Stimulated activated CD8-positive, alpha-beta memory T cell treated with anti-CD3 and anti-CD28 coated beads, Interleukin-12 subunit alpha, Interleukin-12 subunit beta, amount 100 ng/mL, for 1 hour (primary cell): Measurements from ENCODE around the gene TTN.

ENCODE experiments used
- DNase-seq: peaks from one replicate; pipeline ENCODE4 v3.0.0-alpha.2; 2020; ENCODE audit warnings: low read depth

The TTN gene

DNA sequence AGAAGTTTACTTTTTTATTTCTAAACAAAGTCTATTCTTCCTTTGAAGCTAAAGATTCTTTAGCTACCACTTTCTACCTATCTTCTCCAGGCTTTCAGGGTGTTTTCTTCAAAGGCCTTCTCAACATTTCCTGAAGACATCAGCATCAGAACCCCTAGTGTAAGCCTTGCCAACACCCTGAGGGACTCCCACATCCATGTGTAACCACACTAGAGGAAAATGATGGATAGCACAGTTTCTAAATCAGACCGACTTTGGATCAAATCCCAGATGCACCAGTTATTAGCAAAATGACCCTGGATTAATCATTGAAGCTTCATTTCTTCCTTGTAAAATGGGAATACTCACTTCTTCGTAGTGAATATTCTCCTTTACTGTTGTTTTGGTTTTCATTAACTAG lies 4.7 kb upstream of the TTN start:
- DNase-seq, result no peak

DNA sequence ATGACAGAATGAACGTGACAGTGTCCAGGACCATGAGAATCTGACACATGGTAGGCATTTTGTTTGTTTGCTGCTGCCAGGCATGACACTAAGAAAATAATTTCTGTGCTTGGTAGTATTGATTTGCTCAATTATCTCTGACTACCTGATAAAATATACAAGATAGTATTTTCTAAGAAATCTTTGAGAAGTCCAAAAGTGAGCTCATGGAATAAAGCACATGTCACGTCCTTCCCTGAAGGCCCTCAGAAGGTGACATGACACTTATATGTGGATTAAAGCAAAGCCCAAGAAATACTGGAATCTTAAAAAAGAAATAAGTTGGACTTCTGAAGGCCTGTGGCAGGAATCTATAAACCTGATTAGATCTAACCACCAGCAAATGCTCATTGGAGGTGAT lies 3.8 kb upstream of the TTN start:
- DNase-seq, result no peak

DNA sequence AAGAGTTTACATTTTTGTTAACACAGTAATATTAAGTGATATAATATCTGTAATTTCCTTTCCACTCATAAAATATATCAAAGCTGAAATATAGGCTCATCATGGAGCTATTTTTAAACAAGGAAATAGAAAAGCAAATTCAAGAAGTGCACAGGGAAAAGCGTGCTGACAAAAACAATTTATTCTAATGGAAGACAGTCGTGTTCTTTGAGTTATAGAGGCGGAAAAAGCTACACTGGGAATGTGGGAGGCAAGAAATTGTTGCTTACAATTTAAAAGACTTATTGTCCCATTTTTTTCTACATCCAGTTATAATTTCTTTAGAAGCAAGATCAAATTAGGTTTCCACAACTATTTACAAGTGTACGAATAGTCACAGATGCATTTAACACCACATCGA lies 3.2 kb upstream of the TTN start:
- DNase-seq, result no peak

DNA sequence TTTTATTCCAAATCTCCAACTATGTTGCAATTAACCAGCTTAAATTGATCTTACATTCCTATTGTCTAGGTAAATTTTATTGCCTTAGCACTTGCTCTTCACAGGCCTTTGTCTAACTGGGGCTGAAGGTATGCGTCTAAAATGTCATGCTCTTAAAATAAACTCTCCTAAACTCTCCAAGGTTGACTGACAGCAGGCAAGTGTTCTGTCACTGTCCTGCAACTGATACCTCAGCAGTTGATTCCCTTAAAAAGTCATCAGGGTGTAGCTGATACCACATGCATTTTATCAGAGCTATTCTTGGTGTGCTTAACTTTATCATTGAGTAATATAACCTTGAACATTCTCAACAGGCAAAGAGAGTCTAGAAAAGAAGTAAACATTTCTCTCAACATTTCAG lies 680 bp downstream of the TTN start:
- no peak for DNase-seq

DNA sequence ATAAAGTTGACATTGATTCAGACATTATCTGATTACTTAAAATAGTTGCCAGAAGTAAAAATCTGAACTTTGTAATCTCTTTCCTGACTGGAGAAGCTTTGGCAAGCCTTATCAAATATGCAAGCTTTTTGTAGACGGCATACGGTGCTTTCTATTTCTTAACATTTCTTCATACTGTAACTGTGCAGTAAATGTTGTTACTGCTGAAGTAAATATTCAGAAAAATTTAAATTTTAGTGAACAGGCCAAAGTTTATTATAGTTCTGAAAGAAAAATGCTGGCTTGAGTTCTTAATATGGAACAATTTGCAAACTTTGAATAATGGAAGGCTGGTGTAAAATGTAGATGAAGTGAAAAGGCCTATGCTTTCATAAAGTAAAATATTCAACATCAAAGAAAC lies 1.8 kb downstream of the TTN start:
- DNase-seq, result no peak

DNA sequence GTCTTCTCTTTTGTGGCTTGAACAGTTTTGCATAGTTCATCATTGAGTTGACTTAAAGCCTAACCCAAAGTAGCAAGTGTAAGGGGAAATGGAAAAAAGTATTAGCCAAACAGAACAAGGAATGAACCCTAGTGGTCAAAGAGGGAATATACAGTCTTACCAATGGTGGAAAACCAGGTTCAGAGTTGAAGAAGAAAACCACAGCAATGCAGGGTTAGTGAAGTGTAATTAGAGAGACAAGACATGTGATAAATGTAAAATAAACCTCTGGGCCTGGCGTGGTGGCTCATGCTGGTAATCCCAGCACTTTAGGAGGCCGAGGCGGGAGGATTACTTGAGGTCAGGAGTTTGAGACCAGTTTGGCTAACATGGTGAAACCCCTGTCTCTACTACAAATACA lies 2.4 kb downstream of the TTN start:
- no peak for DNase-seq

DNA sequence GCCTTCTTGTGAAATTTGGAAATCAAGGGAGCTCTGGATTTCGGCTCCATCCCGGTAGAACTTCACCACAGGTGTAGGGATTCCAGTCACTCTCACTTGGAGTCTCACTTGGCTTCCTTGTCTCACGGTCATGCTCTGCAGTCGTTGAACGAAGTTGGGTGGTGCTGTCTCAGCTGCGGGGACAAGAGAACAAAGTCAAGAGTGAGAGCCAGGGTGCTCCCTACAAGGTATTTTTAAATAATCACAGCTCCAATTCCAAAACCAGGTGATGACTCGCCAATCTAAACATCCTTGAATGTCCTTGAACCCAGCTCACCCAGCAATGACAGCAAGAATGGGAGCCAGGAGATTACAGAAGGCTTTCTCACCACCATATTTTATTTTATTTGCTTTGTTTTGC lies 6.7 kb downstream of the TTN start:
- no peak for DNase-seq

DNA sequence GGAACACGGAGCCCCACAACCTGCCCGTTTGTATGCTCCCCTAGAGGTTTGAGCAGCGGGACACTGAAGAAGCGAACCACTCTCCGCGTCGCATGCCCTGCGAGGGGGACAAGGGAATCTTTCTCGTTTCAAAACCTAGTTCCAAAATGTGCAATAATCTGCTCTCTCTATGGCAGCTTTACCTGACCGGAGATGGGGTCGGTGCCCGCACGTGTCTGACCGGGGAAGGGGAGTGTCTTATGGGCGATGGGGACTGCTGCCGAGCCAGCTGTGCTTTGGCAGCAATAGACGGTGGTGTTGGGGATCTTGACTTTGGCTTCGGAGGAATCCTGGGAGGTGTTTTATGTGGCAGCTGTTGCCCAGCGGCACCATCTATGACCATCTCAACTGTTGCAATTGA lies 7.9 kb downstream of the TTN start:
- no peak for DNase-seq

DNA sequence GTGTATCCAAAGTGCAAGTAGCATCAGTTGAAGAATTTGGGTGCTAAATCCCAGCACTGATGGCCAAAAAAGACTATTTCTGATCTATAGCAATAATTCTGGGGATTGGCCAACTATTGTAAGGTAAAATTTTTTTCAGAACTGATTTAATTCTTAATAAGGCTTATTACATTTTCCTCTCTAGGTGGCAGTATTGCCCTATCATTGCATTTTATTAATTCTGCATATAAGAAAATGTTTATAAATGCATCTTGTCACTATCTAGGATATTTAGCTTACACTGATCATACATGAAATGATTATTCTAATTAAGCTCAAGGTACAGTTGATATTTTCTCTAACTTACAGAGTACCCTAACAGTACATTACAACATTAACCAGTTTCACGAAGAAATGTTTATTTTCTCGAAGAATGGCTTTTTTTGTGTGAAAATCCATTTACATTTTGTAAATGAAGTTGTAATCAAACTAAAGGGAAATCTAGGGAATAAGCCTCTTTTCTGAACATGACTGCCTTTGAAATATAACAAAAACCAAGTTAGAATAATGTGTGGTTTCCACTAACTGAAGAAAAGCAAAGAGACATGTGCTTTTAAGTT lies 11.0 kb downstream of the TTN start:
- DNase-seq, result no peak

DNA sequence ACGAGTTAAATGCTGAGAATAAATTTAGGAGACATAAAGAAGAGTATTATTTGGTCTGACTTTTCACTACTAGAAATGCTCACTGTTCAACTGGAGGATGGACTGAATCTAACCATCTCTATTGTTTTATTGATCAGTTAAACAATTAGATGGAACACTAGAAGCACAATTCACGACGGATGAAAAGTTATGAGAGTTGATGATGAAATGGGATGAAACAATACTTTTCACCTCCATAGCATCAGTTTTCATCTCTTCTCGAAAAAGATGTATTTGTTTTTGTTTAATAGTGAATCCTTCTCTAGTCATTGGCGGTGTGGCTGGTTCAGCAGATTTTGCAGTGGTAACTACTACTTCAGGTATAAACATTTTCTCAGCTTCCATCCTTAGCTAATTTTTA lies 19.3 kb downstream of the TTN start:
- DNase-seq, result no peak

DNA sequence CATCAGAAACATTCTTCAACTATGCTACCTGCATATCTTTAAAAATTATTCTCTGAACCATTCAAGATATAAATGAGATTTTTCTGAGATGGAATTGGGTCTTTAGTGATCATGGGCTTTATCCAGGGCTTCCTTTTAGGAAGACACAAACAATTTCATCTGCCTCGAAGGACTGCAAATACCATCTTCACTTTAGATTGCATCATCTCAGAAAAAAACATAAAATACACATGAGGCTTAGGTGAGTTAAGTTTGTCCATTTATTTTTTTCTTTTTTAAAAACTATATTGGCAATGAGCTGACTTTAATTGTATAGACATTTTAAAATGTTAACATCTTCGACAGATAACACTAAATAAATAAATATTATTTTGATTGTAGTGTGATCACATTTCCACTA lies 20.1 kb downstream of the TTN start:
- no peak for DNase-seq

DNA sequence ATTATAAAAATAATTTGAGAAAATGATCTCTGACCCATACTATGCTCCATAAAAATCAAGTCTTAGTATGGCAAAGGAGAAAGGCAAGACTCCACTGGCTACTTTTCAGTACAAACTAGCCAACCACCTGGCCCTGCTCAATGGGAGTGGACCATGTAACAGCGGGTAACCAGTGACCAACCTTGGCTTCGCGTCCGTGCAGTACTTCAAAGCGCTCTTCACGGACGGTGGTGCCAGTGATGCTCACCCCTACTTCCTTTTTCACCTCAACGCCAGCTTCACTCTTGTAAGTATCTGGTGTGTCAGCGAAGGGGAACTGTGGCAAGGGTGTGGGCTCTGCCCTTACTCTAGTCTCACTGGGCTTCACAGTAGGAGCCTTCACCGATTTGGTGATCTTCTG lies 23.3 kb downstream of the TTN start:
- DNase-seq, result no peak

DNA sequence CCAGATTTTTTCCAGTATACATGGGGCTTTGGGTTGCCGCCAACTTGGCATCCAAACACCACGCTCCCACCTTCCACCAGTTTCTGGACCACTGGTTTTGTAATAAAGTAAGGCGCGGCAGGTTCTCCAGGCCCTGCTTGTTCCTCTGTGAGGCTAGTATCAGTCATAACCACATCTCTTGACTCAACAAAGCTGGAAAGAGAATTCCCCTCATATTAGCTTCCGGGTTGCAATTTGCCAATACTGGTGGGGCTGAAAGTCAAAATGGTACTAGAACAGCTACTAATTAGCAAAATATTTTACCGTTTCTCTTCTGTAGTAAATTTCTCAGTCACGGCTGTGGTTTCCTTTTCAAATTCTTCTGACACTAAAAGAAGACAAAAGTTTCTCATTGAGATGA lies 25.0 kb downstream of the TTN start:
- DNase-seq, result no peak

DNA sequence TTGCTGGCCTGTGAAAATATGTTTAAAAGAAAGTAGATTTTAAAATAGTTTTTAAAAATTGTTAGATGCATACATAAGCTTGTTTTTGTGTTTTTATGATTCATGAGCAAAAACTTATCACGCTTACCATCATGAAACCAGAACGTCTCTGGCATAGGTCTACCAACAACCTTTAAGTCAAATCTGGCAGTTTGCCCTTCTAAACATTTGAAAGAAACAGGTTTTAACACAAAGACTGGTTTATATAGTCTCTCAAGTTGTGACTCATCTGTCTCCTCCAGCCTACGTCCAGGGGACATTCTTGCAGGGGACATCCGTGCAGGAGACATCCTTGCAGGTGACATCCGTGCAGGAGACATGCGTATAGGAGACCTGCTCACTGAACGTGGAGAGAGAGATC lies 29.6 kb downstream of the TTN start:
- DNase-seq, result no peak

DNA sequence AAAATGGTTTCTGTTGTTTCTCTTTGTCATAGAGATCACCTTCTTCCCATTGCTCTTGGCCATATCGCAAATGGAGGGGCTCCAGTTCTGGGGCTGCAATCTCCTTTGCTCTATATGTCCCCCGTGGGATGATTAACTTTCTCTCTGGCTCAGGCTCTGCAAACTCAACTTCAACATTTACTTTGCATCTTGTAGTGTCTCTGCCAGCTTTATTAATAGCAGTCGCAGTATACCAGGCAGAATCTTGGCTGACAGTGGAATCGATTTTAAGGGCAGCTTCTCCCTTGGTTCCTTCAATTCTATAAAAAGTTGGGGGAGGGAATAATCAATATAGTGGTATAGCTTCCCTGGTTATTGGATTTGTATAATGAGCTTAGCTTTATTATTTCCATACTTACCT lies 30.5 kb downstream of the TTN start:
- no peak for DNase-seq

DNA sequence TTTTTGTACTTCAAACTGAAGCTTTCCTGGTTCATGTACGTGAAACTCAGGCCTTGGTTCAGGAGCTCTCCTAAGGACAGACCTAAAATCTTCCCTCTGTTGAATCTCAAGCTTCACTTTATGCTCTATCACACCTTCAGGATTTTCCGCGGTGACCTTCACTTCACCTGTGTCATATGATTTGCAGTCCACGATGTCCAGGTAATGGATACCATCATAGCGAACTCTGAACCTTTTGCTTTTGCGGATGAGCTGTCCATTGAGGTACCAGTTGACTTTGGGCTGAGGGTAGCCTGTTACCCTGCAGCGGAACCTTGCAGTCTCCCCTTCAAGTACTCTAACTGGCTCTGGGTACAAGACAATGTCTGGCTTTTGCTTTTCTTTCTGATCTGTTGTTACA lies 31.2 kb downstream of the TTN start:
- no peak for DNase-seq

DNA sequence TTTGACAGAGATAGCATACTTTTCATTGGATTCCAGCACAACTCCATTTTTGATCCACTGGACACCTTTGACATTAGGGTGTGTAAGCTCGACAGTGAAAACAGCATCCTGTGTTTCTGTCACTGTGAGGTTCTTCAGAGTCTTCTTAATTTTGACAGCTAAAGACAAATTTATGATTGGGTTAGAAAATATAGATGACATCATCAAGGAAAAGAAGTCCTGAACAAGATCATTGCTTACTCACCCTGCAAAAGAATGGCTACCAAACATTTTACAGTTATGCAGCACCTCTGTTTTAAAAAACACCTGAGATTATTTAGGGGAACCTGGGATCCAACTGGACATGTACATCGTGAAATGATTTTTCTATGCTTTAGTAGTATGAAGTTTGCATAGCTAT lies 36.7 kb downstream of the TTN start:
- DNase-seq, result no peak

DNA sequence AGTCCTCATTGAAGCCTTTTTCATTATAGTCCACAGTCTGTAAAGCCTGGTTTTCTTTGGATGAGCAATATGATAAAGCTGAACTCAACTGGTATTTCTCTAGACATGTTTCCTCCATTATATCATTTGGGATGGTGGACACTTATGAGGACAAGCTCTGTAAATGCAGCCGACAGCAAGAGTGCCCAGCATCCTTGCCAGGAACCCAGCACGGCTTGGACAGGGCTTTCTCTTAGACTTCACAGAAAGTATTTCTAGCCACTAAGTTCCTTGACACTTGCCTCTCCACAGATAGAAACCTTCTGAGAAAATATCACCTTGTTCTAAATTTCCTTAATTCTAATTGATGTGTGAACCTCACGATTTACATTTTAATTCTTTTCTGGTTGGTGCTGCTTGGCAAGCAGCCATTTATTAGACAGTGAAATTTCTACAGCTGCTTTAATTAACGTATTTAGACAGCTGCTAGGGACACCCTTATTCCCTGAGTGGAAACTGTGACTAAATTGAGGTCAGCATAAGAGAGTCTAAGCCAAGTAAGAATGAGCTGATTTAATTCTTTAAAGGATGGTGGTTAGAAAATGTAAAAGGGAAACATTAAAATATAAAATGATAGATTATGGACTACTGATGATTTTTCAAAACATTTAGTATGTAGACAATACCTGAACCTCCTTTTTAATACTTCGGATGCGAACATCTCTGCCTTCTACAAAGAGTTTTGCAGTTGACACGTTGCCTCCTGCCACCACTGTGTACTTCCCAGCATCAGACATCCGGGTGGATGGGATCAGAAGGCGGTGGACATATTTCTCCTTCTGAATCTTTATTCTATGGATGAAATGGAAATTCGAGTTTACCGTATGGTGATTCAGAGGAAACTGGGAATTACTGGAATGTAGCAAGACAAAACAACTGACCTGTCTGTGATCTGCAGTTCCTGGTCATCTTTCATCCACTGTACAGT lies 39.8 kb downstream of the TTN start:
- no peak for DNase-seq

DNA sequence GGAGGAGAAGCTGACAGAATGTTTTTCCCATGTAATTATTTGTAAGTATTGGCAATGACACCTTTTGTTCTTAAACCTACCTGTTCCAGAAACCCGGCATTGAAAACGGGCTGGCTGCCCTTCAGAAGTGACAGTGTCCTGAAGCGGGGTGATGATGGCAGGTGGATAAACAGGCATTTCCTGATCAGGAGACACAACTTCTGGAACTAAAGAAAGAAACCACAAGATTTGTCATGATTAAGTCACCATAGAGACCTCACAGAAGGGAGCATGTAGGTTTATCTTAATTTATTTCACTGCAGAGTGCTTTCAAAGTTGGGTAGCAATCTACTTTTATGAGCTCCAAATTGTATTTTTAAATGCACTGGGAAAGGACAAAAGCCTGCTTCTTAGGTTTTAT lies 43.1 kb downstream of the TTN start:
- DNase-seq, result no peak

DNA sequence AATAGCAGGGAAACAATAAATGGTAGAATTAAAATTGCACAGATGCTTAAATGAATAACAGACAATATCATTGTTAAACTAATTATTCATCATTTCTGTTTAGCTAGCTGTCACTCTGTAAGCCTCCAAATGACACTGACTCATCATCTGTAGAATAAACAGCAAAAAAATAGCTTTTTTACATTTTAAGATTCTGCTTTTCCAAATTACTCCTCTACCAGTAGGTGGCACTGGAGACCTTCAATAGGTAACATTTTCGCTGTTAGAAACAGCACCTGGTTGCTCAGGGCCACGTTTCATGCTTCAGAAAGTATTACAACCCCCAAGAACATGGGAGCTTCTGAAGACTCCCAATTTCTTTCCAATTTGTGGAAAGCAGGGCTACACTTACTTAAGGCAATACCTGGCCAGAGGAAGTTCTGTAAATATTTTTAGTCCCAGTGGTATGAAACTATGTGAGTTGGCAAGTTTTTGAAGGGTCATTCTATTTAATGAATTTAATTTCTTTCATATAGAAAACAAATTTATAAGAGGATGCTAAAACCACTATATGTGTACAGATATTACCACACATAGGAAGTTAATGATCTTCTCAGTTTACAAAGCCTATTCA lies 45.4 kb downstream of the TTN start:
- DNase-seq, result peak; percentile 3

DNA sequence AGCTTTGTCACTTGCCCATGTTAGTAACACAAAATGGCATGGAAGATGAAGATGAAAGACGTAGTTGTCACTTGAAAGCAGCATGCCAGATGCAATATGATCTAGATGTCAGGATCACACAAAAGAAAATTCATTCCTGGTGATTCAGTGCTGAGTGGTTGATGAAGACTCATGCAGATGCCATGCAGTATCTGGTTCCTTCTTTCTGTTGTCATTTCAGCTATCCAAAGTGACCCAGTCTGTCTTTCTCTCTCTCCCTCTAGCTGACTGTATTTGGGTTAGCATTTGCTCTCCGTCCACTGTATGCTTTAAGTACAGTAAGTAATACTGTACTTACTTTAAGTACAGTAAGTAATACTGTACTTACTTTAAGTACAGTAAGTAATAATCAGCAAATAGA lies 50.4 kb downstream of the TTN start:
- no peak for DNase-seq

DNA sequence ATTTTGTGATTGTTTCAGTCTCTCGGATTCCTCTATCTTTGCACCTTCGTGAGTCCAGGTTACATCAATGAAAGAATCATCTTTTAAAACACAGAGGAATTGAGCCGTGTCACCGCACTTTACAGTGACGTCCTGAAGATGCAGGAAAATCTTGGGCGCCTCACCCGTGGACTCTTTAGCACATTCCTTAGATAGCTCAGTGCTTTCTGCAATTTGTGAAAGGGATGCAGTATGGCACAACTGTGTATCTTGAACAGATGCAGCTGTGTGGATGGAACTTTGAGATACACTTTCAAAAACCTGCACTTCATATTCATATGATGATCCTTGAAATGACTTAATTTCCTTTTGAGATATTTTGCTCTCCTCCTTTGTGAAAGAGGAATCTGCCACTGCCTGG lies 50.9 kb downstream of the TTN start:
- DNase-seq, result no peak

DNA sequence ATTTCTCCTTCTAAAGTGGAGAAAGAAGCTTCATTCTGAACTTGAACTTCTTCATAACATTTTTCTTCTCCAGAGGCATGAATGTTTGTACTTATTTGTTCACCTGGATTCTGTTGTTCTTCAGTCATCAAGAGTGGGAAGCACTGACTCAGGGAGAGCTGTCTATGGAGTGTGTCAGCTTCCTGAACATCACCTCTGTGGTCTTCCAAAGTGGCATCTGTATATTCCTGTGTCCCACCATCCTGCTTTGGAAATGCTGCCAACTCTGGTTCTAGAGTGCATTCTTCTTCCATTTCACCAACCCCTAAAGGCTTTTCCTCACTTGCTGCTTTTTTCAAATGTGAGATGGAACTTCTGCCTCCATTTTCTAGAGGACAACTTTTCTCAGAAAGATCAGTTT lies 59.5 kb downstream of the TTN start:
- no peak for DNase-seq

DNA sequence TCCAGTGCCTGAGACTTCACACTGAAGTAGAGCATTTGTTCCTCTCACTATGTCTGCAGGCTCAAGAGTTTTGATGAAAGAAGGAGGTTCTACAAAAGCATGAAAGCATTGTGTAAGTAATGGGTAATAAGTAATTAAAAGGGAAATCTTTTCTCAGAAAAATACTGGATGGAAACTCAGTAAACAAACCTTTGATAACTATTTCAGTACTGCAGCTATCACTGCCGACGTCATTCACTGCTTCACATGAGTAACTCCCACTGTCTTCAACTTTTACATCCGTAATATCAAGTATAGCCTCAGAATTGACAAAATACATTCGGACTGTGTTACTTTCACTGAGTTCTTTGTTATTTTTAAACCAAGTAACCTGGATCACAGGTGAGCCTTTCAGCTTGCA lies 72.7 kb downstream of the TTN start:
- DNase-seq, result no peak
